ENCODE results near the gene FAM76B.

Gene FAM76B

GRCh38 chr11:95791709-95792033 is 2.1 kb upstream of the FAM76B start:
- DNase-seq = no peak

GRCh38 chr11:95790933-95791708 is 1.5 kb upstream of the FAM76B start:
- DNase-seq = peak; percentile 45

- DNase-seq = peak; percentile 96
Measured at GRCh38 chr11:95790123-95790932, 746 bp upstream of the FAM76B start, which contains the start of gene CEP57. Gene CEP57 (plus strand): TSS chr11:95790498. CDS start chr11:95790699, 201 bp downstream.

- no peak for DNase-seq
Measured at GRCh38 chr11:95788921-95789505, 569 bp downstream of the FAM76B start.

GRCh38 chr11:95780544-95780943 is 9.0 kb downstream of the FAM76B start:
- no peak for DNase-seq

- no peak for DNase-seq
Measured at GRCh38 chr11:95778699-95779098, 10.9 kb downstream of the FAM76B start.

GRCh38 chr11:95776859-95777258 is 12.7 kb downstream of the FAM76B start:
- DNase-seq = no peak

- DNase-seq = no peak
Measured at GRCh38 chr11:95768521-95768920, 21.1 kb downstream of the FAM76B start.

GRCh38 chr11:95767498-95767897 is 22.1 kb downstream of the FAM76B start:
- no peak for DNase-seq

GRCh38 chr11:95766701-95767100 is 22.9 kb downstream of the FAM76B start:
- DNase-seq = no peak

- DNase-seq = no peak
Measured at GRCh38 chr11:95764267-95764898, 25.2 kb downstream of the FAM76B start.

- DNase-seq = no peak
Measured at GRCh38 chr11:95762534-95762933, 27.0 kb downstream of the FAM76B start.

GRCh38 chr11:95760941-95761340 is 28.6 kb downstream of the FAM76B start:
- no peak for DNase-seq

- DNase-seq = no peak
Measured at GRCh38 chr11:95751515-95751914, 38.1 kb downstream of the FAM76B start.

GRCh38 chr11:95750101-95750500 is 39.5 kb downstream of the FAM76B start:
- no peak for DNase-seq

GRCh38 chr11:95739108-95739938 is 50.3 kb downstream of the FAM76B start:
- DNase-seq = no peak

- no peak for DNase-seq
Measured at GRCh38 chr11:95736809-95737208, 52.8 kb downstream of the FAM76B start.

- DNase-seq = no peak
Measured at GRCh38 chr11:95736355-95736754, 53.2 kb downstream of the FAM76B start.

GRCh38 chr11:95734009-95734572 is 55.5 kb downstream of the FAM76B start:
- no peak for DNase-seq

GRCh38 chr11:95732930-95733602 is 56.5 kb downstream of the FAM76B start:
- DNase-seq = no peak

GRCh38 chr11:95729462-95729861 is 60.1 kb downstream of the FAM76B start:
- no peak for DNase-seq

Measured in stimulated activated naive CD4-positive, alpha-beta T cell treated with Interleukin-2 at 50 U/mL for 16 hours (primary cell).